Fibroblast of the aortic adventitia (primary cell): ENCODE measurements around the gene RHAG. TPM values are rescaled to one million over a fixed set of nuclear protein-coding genes. Genes with fewer than 3 reads are reported as not detected.

Experiments used
- DNase-seq: peaks from one replicate; pipeline ENCODE4 v3.0.0-alpha.2; 2010; ENCODE audit warnings: low read depth
- H3K4me3 ChIP-seq: 2 replicates; pipeline ENCODE4 v1.5.1; 2011; ENCODE audit warnings: low read depth, mild to moderate bottlenecking, control low read depth, low read length, moderate library complexity
- total RNA-seq: library from RNA; depleted of rRNA; stranded (reverse); fragments of >200 nt; gene quantifications from 2 replicates; pipeline ENCODE4 v1.2.3, GENCODE V29; 2012; ENCODE audit warnings: low replicate concordance
- TF ChIP-seq, protein P1 (sequence below): IDR thresholded peaks from 2 replicates; pipeline ENCODE4 v1.5.1; 2011; ENCODE audit warnings: mild to moderate bottlenecking, low read length, control low read depth, inconsistent platforms; ENCODE audit not compliant: insufficient read depth

RHAG gene
- total RNA-seq, 1 donor = not detected

DNA sequence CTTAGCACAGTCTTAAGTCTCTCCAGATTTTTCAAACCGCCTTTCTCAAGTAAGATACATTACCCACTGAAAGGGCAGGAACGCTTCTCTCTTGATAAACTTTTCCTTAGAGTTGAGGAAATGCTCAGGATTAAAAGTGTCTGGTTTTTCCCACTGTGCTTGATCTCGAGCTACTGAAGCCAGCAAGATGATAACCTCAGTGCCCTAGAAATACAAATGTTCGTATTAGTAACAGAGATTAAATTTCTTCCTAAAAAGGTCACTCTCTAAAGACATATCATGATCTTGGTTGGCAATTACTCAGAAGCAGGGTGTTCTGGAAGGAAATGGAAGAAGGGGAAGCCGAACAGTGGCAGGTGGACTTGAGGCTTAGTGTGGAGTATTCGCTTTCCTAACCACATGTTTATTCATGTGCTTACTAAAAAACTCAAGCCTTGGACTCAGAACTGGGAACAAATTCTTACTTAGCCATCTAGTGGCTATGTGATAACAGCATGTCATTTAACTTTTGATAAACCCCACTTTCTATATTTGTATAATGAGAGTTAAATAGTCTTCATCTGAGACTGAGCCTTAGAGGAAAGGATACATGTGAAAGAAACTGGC, 66.1 kb downstream of the RHAG start:
- TF ChIP-seq, protein P1, sequence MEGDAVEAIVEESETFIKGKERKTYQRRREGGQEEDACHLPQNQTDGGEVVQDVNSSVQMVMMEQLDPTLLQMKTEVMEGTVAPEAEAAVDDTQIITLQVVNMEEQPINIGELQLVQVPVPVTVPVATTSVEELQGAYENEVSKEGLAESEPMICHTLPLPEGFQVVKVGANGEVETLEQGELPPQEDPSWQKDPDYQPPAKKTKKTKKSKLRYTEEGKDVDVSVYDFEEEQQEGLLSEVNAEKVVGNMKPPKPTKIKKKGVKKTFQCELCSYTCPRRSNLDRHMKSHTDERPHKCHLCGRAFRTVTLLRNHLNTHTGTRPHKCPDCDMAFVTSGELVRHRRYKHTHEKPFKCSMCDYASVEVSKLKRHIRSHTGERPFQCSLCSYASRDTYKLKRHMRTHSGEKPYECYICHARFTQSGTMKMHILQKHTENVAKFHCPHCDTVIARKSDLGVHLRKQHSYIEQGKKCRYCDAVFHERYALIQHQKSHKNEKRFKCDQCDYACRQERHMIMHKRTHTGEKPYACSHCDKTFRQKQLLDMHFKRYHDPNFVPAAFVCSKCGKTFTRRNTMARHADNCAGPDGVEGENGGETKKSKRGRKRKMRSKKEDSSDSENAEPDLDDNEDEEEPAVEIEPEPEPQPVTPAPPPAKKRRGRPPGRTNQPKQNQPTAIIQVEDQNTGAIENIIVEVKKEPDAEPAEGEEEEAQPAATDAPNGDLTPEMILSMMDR = peak; percentile 16
- peak; percentile 48 for DNase-seq
- no peak overlapping the region for H3K4me3 ChIP-seq

DNA sequence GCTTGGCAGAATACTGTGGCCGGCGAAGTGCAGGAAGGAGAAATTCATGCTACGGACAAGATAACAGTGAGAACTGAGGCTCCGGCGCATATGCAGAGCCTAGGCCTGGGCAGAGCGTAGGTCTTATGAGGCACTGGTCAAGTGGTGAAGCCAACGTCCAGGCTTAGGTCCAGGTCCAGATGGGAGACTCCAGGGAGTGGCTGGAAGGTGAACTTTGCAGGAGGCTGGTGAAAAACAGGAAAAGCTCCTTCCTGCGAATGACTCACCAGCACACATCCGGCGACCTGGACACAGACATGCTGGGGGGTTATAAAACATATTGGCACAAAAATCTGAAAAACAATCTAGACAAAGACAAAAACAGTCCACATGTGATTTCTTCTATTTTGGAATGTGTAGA, 70.8 kb downstream of the RHAG start:
- no peak overlapping the region for H3K4me3 ChIP-seq
- no peak for DNase-seq
- TF ChIP-seq, protein P1 = no peak

DNA sequence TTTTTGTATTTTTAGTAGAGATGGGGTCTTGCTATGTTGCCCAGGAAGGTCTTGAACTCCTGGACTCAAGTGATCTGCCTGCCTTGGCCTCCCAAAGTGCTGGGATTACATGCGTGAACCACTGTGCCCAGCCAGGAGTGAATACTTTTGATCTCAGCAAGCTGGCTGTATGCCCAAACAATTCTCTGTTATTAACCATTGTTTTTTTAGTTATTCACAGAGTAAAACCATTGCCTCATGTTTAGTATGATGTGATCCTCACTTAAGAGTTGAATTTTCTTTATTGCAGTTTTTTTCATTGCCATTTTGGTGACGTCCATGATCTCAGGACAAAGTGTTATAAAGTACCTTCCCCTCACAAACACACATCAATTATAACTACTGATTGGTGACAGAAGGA, 71.4 kb downstream of the RHAG start:
- TF ChIP-seq, protein P1 = no peak
- H3K4me3 ChIP-seq = no peak overlapping the region
- no peak for DNase-seq

DNA sequence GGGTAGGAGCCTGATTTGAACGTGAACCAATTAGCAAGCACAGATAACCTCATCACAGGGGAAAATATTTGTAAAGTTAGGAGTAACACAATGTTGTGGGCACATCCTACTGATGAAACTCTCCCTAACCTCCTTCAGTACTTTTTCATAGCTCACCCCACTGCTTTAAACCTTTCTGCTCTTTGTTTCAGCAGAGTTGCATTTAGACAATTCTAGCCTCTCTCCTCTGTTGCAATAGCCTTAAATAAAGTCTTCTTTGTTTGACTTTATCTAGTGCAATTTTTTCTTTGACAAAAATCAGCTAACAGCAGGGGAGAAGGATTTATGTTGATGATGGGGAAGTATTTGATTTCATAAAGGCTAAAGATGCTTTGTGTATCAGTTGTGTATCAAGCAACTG, 72.1 kb downstream of the RHAG start:
- TF ChIP-seq, protein P1 = no peak
- H3K4me3 ChIP-seq = no peak overlapping the region
- no peak for DNase-seq

DNA sequence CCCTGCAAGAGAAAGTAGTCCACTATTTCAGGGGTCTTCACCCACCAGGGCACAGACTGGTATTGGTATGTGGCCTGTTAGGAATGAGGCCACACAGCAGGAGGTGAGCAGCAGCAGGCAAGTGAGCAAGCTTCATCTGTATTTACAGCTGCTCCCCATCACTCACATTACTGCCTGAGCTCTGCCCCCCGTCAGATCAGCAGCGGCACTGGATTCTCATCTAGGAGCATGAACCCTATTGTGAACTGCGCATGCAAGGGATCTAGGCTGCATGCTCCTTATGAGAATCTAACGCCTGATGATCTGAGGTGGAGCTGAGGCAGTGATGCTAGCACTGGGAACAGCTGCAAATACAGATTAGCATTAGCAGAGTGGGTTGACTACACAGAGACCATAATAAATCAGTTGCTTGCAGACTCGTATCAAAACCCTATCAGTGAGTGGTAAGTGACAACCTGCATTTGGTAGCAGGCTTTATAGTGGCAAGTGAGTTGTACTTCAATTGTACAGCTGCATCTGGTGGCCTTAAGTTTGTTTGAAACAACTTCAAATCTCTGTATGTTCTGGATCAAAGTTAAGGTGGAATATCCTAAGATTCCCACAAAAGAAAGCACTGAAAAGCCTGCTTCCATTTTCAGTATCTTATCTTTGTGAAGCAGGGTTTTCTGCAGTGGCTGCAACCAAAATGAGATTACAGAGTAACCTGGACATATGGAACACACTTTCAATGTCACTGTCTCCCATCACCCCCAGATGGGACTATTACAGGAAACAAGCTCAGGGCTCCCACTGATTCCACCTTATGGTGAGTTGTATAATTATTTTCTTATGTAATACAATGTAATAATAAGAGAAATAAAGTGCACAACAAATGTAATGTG, 73.4 kb downstream of the RHAG start:
- no peak overlapping the region for H3K4me3 ChIP-seq
- TF ChIP-seq, protein P1 = no peak
- DNase-seq = peak; percentile 16

DNA sequence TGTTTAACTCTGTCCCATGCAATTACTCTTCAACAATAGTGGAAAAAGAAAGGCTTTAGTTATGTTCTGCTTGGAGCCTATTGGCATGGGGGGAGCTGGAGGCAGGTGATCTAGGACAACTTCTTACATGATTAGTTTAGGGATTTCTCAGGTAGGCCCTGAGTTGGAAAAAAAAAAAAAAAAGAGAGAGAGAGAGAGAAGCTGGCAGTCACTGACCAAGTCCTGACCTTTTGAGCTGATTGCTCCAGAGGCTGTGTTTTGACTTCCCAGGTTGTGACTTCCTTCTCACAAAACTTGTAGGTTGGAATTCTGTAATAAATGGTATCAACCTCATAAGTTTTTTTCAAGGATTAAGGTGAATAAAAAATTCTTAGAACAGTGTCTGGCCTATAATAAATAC, 78.4 kb downstream of the RHAG start:
- TF ChIP-seq, protein P1 = no peak
- DNase-seq = no peak
- H3K4me3 ChIP-seq = no peak overlapping the region
